Gastroesophageal sphincter (tissue), 3 donors: ENCODE results near the gene ITGAX.

Experiments used
- POLR2A ChIP-seq, 2 donors: fragments of 450-650 bp; IDR thresholded peaks; one replicate each; pipeline ENCODE4 v1.6.1; 2017; ENCODE audit warnings: antibody characterized with exemption in 2 of 2, mild to moderate bottlenecking in 2 of 2, moderate library complexity in 1 of 2
- POLR2AphosphoS5 ChIP-seq: sonication (generic); formaldehyde crosslinking; IDR thresholded peaks from one replicate; pipeline ENCODE4 v1.6.1; 2017; ENCODE audit warnings: antibody characterized with exemption
- TF ChIP-seq, protein P1 (sequence below), 4 experiments: fragments of 200-600 bp in 2 of 4; fragments of 450-650 bp in 2 of 4; sonication (generic) in 1 of 4; IDR thresholded peaks; one replicate each; pipeline ENCODE4 v1.5.1; 2017 to 2019; ENCODE audit warnings: antibody characterized with exemption in 4 of 4, mild to moderate bottlenecking in 2 of 4, moderate library complexity in 2 of 4

DNA sequence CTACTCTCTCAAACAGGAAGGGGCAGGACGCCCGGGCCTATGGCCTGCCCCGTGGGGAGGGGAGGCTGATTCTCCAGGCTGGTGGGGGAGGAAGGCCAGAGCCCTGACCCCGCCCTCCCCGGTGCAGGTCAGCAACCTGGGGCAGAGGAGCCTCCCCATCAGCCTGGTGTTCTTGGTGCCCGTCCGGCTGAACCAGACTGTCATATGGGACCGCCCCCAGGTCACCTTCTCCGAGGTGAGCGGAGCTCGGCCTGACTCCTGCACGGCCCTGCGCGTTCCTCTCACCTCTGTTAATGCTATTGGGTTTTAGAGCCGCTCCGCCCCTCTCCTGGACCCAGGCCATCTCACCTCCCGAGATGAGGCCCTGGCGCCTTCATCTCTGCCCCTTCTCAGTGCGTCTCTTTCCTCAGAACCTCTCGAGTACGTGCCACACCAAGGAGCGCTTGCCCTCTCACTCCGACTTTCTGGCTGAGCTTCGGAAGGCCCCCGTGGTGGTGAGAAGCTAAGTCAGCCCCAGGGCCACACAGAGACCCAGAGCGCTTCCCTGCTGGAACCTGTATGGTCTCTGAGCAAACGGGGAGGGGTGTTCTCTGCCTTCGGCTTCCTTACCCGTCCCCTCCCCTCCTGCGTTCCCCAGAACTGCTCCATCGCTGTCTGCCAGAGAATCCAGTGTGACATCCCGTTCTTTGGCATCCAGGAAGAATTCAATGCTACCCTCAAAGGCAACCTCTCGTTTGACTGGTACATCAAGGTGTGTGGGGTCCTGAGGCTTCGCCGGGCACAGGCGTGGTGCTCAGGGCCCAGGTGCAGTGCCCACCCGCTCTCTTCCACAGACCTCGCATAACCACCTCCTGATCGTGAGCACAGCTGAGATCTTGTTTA, 25.1 kb upstream of the ITGAX start:
- TF ChIP-seq, protein P1, sequence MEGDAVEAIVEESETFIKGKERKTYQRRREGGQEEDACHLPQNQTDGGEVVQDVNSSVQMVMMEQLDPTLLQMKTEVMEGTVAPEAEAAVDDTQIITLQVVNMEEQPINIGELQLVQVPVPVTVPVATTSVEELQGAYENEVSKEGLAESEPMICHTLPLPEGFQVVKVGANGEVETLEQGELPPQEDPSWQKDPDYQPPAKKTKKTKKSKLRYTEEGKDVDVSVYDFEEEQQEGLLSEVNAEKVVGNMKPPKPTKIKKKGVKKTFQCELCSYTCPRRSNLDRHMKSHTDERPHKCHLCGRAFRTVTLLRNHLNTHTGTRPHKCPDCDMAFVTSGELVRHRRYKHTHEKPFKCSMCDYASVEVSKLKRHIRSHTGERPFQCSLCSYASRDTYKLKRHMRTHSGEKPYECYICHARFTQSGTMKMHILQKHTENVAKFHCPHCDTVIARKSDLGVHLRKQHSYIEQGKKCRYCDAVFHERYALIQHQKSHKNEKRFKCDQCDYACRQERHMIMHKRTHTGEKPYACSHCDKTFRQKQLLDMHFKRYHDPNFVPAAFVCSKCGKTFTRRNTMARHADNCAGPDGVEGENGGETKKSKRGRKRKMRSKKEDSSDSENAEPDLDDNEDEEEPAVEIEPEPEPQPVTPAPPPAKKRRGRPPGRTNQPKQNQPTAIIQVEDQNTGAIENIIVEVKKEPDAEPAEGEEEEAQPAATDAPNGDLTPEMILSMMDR (IDR thresholded peaks at IDR 0.05) = no peak
- TF ChIP-seq POLR2A (IDR thresholded peaks at IDR 0.05) (no peak), POLR2AphosphoS5 (no peak)
